ENCODE measurements around the gene EFCAB10. TPM values are rescaled to one million over a fixed set of nuclear protein-coding genes. Genes with fewer than 3 reads are reported as not detected.
"Not testable (repeated sequence)": the region's sequence is repeated elsewhere in the genome, so short reads cannot be mapped to it uniquely, and the experiment has no call there.

The EFCAB10 gene
- total RNA-seq, 4 donors from 2014 or later, result not detected

DNA sequence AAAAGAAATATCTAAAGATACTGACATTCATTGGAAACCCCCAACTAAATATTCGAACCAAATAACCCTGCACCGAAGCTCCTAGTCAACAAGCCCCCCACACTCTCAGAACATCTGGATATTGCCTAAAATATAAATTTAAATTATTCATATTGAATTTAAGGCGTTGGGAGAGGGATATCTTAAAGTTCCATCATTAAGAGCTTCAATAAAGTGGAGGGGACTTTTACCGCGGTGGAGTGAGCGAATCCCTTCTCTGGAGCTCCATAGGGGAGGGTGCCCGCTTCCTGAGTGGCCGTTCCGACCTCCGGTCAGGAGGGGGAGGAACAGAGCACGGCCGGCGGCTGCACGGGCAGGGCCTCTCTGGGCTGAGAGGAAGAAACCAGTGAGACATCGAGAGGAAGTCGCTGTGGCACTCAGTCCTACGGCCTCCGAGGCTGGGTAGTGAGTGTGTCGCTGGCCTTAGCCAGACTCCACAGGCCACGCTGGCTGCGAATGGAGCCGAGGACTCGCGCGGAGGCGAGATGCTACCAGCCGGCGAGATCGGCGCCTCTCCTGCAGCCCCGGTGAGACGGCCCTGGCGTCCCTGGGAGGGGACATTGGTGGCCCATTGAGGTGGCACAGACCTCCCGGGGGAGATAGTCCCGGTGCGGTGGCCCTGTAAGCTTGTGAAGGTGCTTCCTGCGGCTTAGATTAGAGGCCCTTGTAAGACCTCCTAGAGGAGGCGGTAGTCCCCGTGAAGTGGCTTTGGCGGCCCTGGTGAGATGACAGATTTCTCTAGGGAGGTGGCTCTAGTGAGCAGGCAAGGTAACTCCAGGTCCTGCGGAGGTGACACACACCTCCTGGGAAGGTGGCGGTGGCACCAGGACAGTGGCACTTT lies 49.3 kb downstream of the EFCAB10 start, which contains the start of gene RINT1:
RINT1 (plus strand) TSS at position 410 of the 880 bp plus-strand sequence; CDS start at position 525, 115 bp downstream.
- H3K27ac ChIP-seq, result peak within 1 kb of the TSS; percentile 62 to 92 (median 81)
- peaks cover 0 to 10% (median 0%) of the 10 kb centered on the region in 3 donors for H3K36me3 ChIP-seq
- peaks cover 0 to 30% (median 11%) of the 10 kb centered on the region in 4 donors for H3K4me1 ChIP-seq
- H3K4me3 ChIP-seq, result peak within 1 kb of the TSS; percentile 63 to 97 (median 88)
- no peaks in the 10 kb centered on the region for H3K9me3 ChIP-seq
- H3K27me3 ChIP-seq, result no peaks in the 10 kb centered on the region
- DNase-seq (ENCODE audit: low spot score in 2 of 2), result peak; percentile 73 to 83
- TF ChIP-seq POLR2A (IDR thresholded peaks at IDR 0.05) (peak; percentile 13 to 51), EP300 (IDR thresholded peaks at IDR 0.05) (peak; percentile 9 to 86)
- TF ChIP-seq, protein P1, sequence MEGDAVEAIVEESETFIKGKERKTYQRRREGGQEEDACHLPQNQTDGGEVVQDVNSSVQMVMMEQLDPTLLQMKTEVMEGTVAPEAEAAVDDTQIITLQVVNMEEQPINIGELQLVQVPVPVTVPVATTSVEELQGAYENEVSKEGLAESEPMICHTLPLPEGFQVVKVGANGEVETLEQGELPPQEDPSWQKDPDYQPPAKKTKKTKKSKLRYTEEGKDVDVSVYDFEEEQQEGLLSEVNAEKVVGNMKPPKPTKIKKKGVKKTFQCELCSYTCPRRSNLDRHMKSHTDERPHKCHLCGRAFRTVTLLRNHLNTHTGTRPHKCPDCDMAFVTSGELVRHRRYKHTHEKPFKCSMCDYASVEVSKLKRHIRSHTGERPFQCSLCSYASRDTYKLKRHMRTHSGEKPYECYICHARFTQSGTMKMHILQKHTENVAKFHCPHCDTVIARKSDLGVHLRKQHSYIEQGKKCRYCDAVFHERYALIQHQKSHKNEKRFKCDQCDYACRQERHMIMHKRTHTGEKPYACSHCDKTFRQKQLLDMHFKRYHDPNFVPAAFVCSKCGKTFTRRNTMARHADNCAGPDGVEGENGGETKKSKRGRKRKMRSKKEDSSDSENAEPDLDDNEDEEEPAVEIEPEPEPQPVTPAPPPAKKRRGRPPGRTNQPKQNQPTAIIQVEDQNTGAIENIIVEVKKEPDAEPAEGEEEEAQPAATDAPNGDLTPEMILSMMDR (IDR thresholded peaks at IDR 0.05), result peak; percentile 47 to 91 (median 71)
- WGBS, 2 donors, result 3% methylated on average over 29 to 42 of the region's 42 CpGs

DNA sequence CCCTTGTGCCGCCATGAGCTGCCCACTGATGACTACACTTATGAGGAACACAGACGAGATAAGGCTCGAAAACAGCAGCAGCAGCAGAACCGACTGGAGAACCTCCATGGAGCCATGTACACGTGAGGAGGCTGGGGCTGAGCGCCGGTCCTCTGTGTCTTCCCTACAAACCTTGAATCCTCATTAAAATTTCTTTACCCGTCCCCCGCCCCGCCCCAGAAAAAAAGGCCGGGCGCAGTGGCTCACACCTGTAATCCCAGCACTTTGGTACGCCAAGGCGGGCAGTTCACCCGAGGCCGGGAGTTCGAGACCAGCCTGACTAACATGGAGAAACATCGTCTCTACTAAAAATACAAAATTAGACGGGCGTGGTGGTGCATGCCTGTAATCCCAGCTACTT lies 50.7 kb downstream of the EFCAB10 start:
- no peak overlapping the region for H3K4me3 ChIP-seq

GRCh38 chr7:105530126-105530525 lies 51.2 kb downstream of the EFCAB10 start:
- no peak overlapping the region for H3K27ac ChIP-seq
- no peak for DNase-seq (ENCODE audit: low spot score in 2 of 2)
- no peak overlapping the region for H3K4me3 ChIP-seq
- H3K36me3 ChIP-seq, result no peaks in the 10 kb centered on the region
- TF ChIP-seq POLR2A (IDR thresholded peaks at IDR 0.05), result no peak
- TF ChIP-seq EP300 (IDR thresholded peaks at IDR 0.05), result no peak
- TF ChIP-seq, protein P1 (IDR thresholded peaks at IDR 0.05), result no peak
- peaks cover 0 to 30% (median 11%) of the 10 kb centered on the region in 4 donors for H3K4me1 ChIP-seq
- 92 to 94% methylated on average over 10 of the region's 10 CpGs for WGBS, 2 donors
- H3K9me3 ChIP-seq, result no peaks in the 10 kb centered on the region
- no peaks in the 10 kb centered on the region for H3K27me3 ChIP-seq

More for the DNA sequence above, 50.7 kb downstream of the EFCAB10 start:
- Histone ChIP-seq H3K27me3 (no peaks in the 10 kb centered on the region), H3K27ac (no peak overlapping the region), H3K36me3 (no peaks in the 10 kb centered on the region), H3K4me1 (peaks cover 0 to 30% (median 11%) of the 10 kb centered on the region in 4 donors), H3K9me3 (no peaks in the 10 kb centered on the region)
- 96% methylated on average over 20 of the region's 20 CpGs for WGBS, 2 donors
- no peak for TF ChIP-seq POLR2A (IDR thresholded peaks at IDR 0.05)
- TF ChIP-seq EP300 (IDR thresholded peaks at IDR 0.05), result no peak
- TF ChIP-seq, protein P1 (IDR thresholded peaks at IDR 0.05), result no peak
- no peak for DNase-seq (ENCODE audit: low spot score in 2 of 2)

GRCh38 chr7:105527737-105528136 lies 53.6 kb downstream of the EFCAB10 start:
- not testable (repeated sequence) for H3K27ac ChIP-seq; H3K27me3 ChIP-seq; H3K36me3 ChIP-seq; DNase-seq (ENCODE audit: low spot score in 2 of 2); H3K4me3 ChIP-seq; H3K9me3 ChIP-seq
- peaks cover 0 to 15% (median 3%) of the 10 kb centered on the region in 4 donors for H3K4me1 ChIP-seq
- 90 to 97% methylated on average over 5 of the region's 5 CpGs for WGBS, 2 donors

DNA sequence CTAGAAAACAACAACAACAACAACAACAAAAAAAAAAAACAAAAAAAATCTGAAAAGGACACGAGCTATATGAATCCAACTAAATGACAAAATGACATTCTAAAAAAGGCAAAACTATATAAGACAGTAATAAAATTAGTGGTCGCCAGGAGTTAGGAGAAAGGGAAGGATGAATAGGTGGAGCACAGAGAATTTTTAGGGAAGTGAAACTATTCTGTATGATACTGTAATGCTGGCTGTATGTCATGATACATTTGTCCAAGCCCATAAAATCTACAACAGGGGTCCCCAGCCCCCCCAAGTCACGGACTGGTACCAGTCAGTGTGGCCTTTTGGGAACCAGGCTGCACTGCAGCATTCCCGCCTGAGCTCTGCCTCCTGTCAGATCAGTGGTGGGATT lies 56.5 kb downstream of the EFCAB10 start:
- Histone ChIP-seq H3K4me1 (peaks cover 0 to 21% (median 5%) of the 10 kb centered on the region in 4 donors), H3K4me3 (no peak overlapping the region), H3K36me3 (no peaks in the 10 kb centered on the region), H3K27ac (no peak overlapping the region), H3K27me3 (no peaks in the 10 kb centered on the region), H3K9me3 (no peaks in the 10 kb centered on the region)
- TF ChIP-seq EP300 (IDR thresholded peaks at IDR 0.05), result no peak
- TF ChIP-seq, protein P1 (IDR thresholded peaks at IDR 0.05), result no peak
- no peak for TF ChIP-seq POLR2A (IDR thresholded peaks at IDR 0.05)
- WGBS, 2 donors, result 82 to 88% methylated on average over 4 of the region's 4 CpGs
- no peak for DNase-seq (ENCODE audit: low spot score in 2 of 2)

DNA sequence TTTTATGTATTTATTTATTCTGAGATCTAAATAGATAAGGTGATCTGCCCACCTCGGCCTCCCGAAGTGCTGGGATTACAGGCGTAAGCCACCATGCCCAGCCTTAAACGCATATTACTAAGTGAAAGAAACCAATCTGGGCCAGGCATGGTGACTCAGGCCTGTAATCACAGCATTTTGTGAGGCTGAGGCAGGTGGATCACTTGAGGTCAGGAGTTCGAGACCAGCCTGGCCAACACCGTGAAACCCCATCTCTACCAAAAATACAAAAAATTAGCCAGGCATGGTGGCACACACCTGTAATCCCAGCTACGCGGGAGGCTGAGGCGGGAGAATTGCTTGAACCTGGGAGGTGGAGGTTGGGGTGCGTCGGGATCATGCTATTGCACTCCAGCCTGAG lies 56.9 kb downstream of the EFCAB10 start:
- not testable (repeated sequence) for H3K27ac ChIP-seq; H3K4me3 ChIP-seq; H3K27me3 ChIP-seq; DNase-seq (ENCODE audit: low spot score in 2 of 2); H3K9me3 ChIP-seq; H3K36me3 ChIP-seq
- H3K4me1 ChIP-seq, result peaks cover 0 to 21% (median 5%) of the 10 kb centered on the region in 4 donors
- 92 to 97% methylated on average over 11 of the region's 11 CpGs for WGBS, 2 donors
